ENCODE data around the gene OGFR.
A peak's percentile ranks its signal among the peaks of the same experiment; 100 is the strongest.

OGFR gene

GRCh38 chr20:62769346-62770071, 35.1 kb upstream of the OGFR start:
- no peak for DNase-seq (ENCODE audit: low read depth in 2 of 2)

- DNase-seq (ENCODE audit: low read depth in 2 of 2) = no peak
These were observed 34.3 kb upstream of the OGFR start for GRCh38 chr20:62770111-62770910.

- DNase-seq (ENCODE audit: low read depth in 2 of 2) = no peak
These were observed 33.7 kb upstream of the OGFR start for GRCh38 chr20:62770916-62771315.

GRCh38 chr20:62771396-62772102, 33.1 kb upstream of the OGFR start:
- DNase-seq (ENCODE audit: low read depth in 2 of 2) = no peak

- no peak for DNase-seq (ENCODE audit: low read depth in 2 of 2)
These were observed 32.5 kb upstream of the OGFR start for GRCh38 chr20:62772103-62772611.

- DNase-seq (ENCODE audit: low read depth in 2 of 2) = no peak
These were observed 32.0 kb upstream of the OGFR start for GRCh38 chr20:62772619-62772989.

GRCh38 chr20:62772990-62773844, 31.4 kb upstream of the OGFR start:
- DNase-seq (ENCODE audit: low read depth in 2 of 2) = no peak

- DNase-seq (ENCODE audit: low read depth in 2 of 2) = no peak
These were observed 30.6 kb upstream of the OGFR start for GRCh38 chr20:62773845-62774714.

GRCh38 chr20:62774762-62775161, 29.9 kb upstream of the OGFR start:
- DNase-seq (ENCODE audit: low read depth in 2 of 2) = no peak

GRCh38 chr20:62775206-62775605, 29.4 kb upstream of the OGFR start:
- no peak for DNase-seq (ENCODE audit: low read depth in 2 of 2)

GRCh38 chr20:62776035-62776691, 28.5 kb upstream of the OGFR start:
- no peak for DNase-seq (ENCODE audit: low read depth in 2 of 2)

- DNase-seq (ENCODE audit: low read depth in 2 of 2) = peak; percentile 27 to 61
These were observed 27.7 kb upstream of the OGFR start for GRCh38 chr20:62776692-62777527.

GRCh38 chr20:62777528-62777830, 27.2 kb upstream of the OGFR start:
- no peak for DNase-seq (ENCODE audit: low read depth in 2 of 2)

GRCh38 chr20:62778058-62778457, 26.6 kb upstream of the OGFR start:
- no peak for DNase-seq (ENCODE audit: low read depth in 2 of 2)

- DNase-seq (ENCODE audit: low read depth in 2 of 2) = no peak
These were observed 25.8 kb upstream of the OGFR start for GRCh38 chr20:62778601-62779416.

- DNase-seq (ENCODE audit: low read depth in 2 of 2) = no peak
These were observed 25.3 kb upstream of the OGFR start for GRCh38 chr20:62779417-62779685.

GRCh38 chr20:62780204-62780603, 24.4 kb upstream of the OGFR start:
- DNase-seq (ENCODE audit: low read depth in 2 of 2) = no peak

- DNase-seq (ENCODE audit: low read depth in 2 of 2) = no peak
These were observed 23.9 kb upstream of the OGFR start for GRCh38 chr20:62780696-62781095.
